GM10248 (cell line): ENCODE results near the gene SMC3.

Experiments used
- CTCF ChIA-PET: fragments of 300-600 bp; sonication (Branson Sonifier 250); formaldehyde crosslinking; extraction: SDS; loops from one replicate; lab custom pipeline; 2021; ENCODE audit warnings: antibody characterized with exemption; lab: Yijun Ruan, JAX
- POLR2A ChIA-PET: fragments of 350-650 bp; sonication (Branson Sonifier 250); formaldehyde crosslinking; extraction: SDS; loops from one replicate; lab custom pipeline; 2020; ENCODE audit warnings: antibody characterized with exemption; lab: Yijun Ruan, JAX
- DNase-seq: peaks from one replicate; pipeline ENCODE4 v3.0.0; 2012; ENCODE audit errors: extremely low spot score
- CTCF ChIP-seq: IDR thresholded peaks from 2 replicates; pipeline ENCODE4 v1.5.1; 2012; ENCODE audit warnings: mild to moderate bottlenecking, low read depth; ENCODE audit errors: extremely low read depth, missing control alignments, control extremely low read depth

Gene SMC3

DNA sequence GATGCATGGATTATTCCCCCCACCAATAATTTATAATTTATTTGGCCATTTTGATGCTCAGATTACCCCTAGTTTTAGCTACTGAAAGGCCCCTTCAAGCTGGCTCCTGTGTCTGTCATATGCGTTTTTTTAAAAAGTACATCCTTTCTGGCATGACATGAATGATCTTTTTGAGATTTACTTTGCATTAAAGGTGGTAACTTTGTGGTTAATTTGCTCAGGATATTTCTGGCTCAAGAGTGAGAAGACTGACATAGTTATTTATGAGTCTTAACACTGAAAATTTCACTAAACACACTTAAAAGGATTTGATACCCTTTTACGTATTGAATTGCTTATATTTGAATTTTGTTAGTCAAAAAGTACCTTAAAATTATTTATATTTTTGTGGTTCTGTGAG, 5.4 kb downstream of the SMC3 start:
- TF ChIP-seq CTCF, result no peak
- ChIA-PET CTCF (no interaction called here), POLR2A (no interaction called here)
- no peak for DNase-seq

DNA sequence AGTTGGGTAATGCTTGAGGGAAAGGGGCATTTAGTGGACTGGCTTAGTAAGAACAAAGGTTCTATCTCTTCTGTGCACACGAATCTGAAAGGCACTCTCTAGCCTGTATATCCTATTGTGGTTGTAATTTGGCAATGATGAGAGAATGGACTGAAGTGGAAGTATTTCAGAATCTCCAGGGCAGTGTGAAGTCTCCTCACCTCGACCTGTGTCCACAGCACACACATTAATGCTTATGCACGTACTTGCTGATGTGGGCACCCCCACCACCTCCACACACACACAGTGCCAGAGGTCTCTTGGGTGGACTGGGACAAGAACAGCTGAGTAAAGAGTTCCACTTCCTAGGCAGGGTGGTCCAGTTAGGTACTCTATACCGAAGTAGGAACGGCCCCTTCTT, 6.9 kb downstream of the SMC3 start:
- ChIA-PET CTCF (interaction anchor here (1.1 kb wide), 1 partner anchor 25 kb away, joined by 3 read pairs; no protein-coding TSS in a partner anchor), POLR2A (no interaction called here)
- no peak for DNase-seq
- TF ChIP-seq CTCF, result no peak

GRCh38 chr10:110576220-110576619, 8.7 kb downstream of the SMC3 start:
- ChIA-PET CTCF (no interaction called here), POLR2A (no interaction called here)
- DNase-seq, result no peak
- no peak for TF ChIP-seq CTCF

GRCh38 chr10:110577056-110577455, 9.6 kb downstream of the SMC3 start:
- no peak for DNase-seq
- TF ChIP-seq CTCF, result no peak
- ChIA-PET CTCF (interaction anchor here (1.1 kb wide), 1 partner anchor 95 kb away, joined by 3 read pairs; no protein-coding TSS in a partner anchor), POLR2A (no interaction called here)

DNA sequence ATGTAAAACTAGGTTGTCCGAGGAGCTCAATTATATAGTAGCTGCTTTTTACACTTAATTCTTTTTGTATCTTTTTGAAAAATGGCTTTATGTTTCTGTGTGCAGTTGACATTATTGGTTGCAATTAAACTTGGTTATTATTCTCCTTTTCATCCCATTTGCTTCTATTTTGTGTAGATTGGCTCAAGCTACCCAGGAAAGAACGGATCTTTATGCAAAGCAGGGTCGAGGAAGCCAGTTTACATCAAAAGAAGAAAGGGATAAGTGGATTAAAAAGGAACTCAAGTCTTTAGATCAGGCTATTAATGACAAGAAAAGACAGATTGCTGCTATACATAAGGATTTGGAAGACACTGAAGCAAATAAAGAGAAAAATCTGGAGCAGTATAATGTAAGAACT, 16.5 kb downstream of the SMC3 start:
- POLR2A ChIA-PET, result interaction anchor here (1.4 kb wide), 1 partner anchor 24 kb away, joined by 3 read pairs; no protein-coding TSS in a partner anchor
- no peak for DNase-seq
- TF ChIP-seq CTCF, result no peak
- CTCF ChIA-PET, result interaction anchor here (1.0 to 1.9 kb wide), 6 partner anchors 8 to 238 kb away, joined by 3 to 7 read pairs (median 3); no protein-coding TSS in a partner anchor

DNA sequence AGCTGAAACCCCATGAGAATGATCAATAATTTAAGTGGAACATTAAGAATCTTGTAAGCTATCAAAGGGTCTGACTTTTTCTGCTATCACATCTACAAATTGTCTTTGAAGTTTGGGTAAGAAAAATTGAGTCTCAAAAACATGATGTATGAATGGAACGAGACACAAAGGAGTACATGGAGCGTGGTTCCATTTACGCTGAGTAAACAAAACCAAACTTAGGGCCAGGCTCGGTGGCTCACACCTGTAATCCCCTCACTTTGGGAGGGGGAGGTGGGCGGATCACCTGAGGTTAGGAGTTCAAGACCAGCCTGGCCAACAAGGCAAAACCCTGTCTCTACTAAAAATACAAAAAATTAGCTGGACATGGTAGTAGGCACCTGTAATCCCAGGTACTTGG, 24.3 kb downstream of the SMC3 start:
- POLR2A ChIA-PET, result no interaction called here
- CTCF ChIA-PET, result interaction anchor here (1.0 to 1.9 kb wide), 3 partner anchors 8 to 281 kb away, joined by 3 to 12 read pairs (median 5); no protein-coding TSS in a partner anchor
- no peak for TF ChIP-seq CTCF
- no peak for DNase-seq

DNA sequence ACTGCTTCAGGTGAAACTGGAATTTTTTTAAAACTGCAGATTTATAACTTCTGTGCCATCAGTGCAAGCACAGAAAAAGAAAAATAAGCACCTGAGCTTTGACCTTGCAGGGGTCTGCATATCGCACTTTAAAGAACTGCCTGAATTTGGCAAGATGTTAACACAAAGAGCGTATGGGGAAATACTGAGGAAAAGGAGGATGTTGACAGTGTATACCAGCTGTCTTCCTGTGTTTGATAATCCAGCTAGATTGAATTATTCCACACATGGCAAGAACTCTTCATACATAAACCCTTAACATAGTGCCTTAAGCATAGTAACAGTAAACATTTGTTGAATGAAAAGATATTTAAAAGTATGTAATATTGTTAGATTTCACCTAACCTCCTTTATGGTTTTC, 30.0 kb downstream of the SMC3 start:
- DNase-seq, result no peak
- ChIA-PET POLR2A (interaction anchor here (1.8 kb wide), 1 partner anchor 176 kb away, joined by 8 read pairs; no protein-coding TSS in a partner anchor), CTCF (interaction anchor here (1.0 to 1.8 kb wide), 7 partner anchors 11 to 287 kb away, joined by 3 to 6 read pairs (median 3); no protein-coding TSS in a partner anchor)
- no peak for TF ChIP-seq CTCF
